Activated naive CD8-positive, alpha-beta T cell treated with anti-CD3 and anti-CD28 coated beads, Interleukin-2, amount 10 ng/mL, durations not matched to agents 7 days and 5 days (primary cell): ENCODE data around the gene DNAJB8. TPM values are rescaled to one million over a fixed set of nuclear protein-coding genes. Genes with fewer than 3 reads are reported as not detected.

Experiments
- ATAC-seq: fragments of 150-1000 bp; cut with Tn5 transposase; one replicate; pipeline ENCODE4 v1.10.0; 2021; ENCODE audit warnings: low read depth, moderate library complexity
- POLR2A ChIA-PET: fragments of 350-600 bp; sonication (Branson Sonifier 250); formaldehyde crosslinking; loops from one replicate; lab custom pipeline; 2021; ENCODE audit warnings: antibody characterized with exemption; lab: Charles Lee
- DNase-seq: peaks from one replicate; pipeline ENCODE4 v3.0.0; 2021
- H3K27ac Mint-ChIP-seq: one replicate; pipeline ENCODE4 v1.8.0; 2022; ENCODE audit warnings: mild to moderate bottlenecking, mixed read lengths
- H3K27me3 Mint-ChIP-seq: one replicate; pipeline ENCODE4 v1.8.0; 2022; ENCODE audit warnings: mild to moderate bottlenecking, moderate library complexity, mixed read lengths
- H3K36me3 Mint-ChIP-seq: one replicate; pipeline ENCODE4 v1.8.0; 2021; ENCODE audit warnings: mild to moderate bottlenecking, mixed read lengths
- H3K4me1 Mint-ChIP-seq: one replicate; pipeline ENCODE4 v1.8.0; 2021; ENCODE audit warnings: mixed read lengths
- H3K4me3 Mint-ChIP-seq: one replicate; pipeline ENCODE4 v1.8.0; 2022; ENCODE audit warnings: mild to moderate bottlenecking, moderate library complexity, mixed read lengths
- H3K9me3 Mint-ChIP-seq: one replicate; pipeline ENCODE4 v1.8.0; 2021; ENCODE audit warnings: mixed read lengths
- total RNA-seq, 2 experiments: library from RNA; stranded (reverse); gene quantifications; one replicate each; pipeline ENCODE4 v1.2.3, GENCODE V29; 2021

Gene DNAJB8
- total RNA-seq, 2 experiments from 2014 or later = not detected

- H3K27me3 Mint-ChIP-seq = peaks cover 9% of the 10 kb centered on the region
- H3K4me3 Mint-ChIP-seq = no peak overlapping the region
- POLR2A ChIA-PET = no interaction called here
- DNase-seq = no peak
- peaks cover 15% of the 10 kb centered on the region for H3K4me1 Mint-ChIP-seq
- no peaks in the 10 kb centered on the region for H3K36me3 Mint-ChIP-seq
- no peak for ATAC-seq
- no peak overlapping the region for H3K27ac Mint-ChIP-seq
- no peaks in the 10 kb centered on the region for H3K9me3 Mint-ChIP-seq
Measured at GRCh38 chr3:128462931-128463330, 3.8 kb downstream of the DNAJB8 start.

GRCh38 chr3:128462341-128462910 lies 4.3 kb downstream of the DNAJB8 start:
- no peak for ATAC-seq
- POLR2A ChIA-PET = no interaction called here
- peaks cover 9% of the 10 kb centered on the region for H3K27me3 Mint-ChIP-seq

GRCh38 chr3:128461731-128462130 lies 5.0 kb downstream of the DNAJB8 start:
- H3K27me3 Mint-ChIP-seq = peaks cover 4% of the 10 kb centered on the region
- ATAC-seq = no peak
- H3K36me3 Mint-ChIP-seq = no peaks in the 10 kb centered on the region
- DNase-seq = no peak
- H3K27ac Mint-ChIP-seq = no peak overlapping the region
- no peaks in the 10 kb centered on the region for H3K9me3 Mint-ChIP-seq
- no peak overlapping the region for H3K4me3 Mint-ChIP-seq
- peaks cover 8% of the 10 kb centered on the region for H3K4me1 Mint-ChIP-seq
- POLR2A ChIA-PET = no interaction called here

More at GRCh38 chr3:128462341-128462910, 4.3 kb downstream of the DNAJB8 start:
- H3K36me3 Mint-ChIP-seq = no peaks in the 10 kb centered on the region
- no peak overlapping the region for H3K27ac Mint-ChIP-seq
- H3K4me3 Mint-ChIP-seq = no peak overlapping the region
- peaks cover 15% of the 10 kb centered on the region for H3K4me1 Mint-ChIP-seq
- DNase-seq = no peak
- no peaks in the 10 kb centered on the region for H3K9me3 Mint-ChIP-seq

GRCh38 chr3:128459461-128459820 lies 7.2 kb downstream of the DNAJB8 start:
- peaks cover 2% of the 10 kb centered on the region for H3K4me1 Mint-ChIP-seq
- H3K27me3 Mint-ChIP-seq = peaks cover 17% of the 10 kb centered on the region
- no peaks in the 10 kb centered on the region for H3K36me3 Mint-ChIP-seq
- H3K27ac Mint-ChIP-seq = no peak overlapping the region
- H3K4me3 Mint-ChIP-seq = no peak overlapping the region
- DNase-seq (no peak), ATAC-seq (no peak)
- POLR2A ChIA-PET = no interaction called here
- H3K9me3 Mint-ChIP-seq = no peaks in the 10 kb centered on the region

- POLR2A ChIA-PET = no interaction called here
- H3K27me3 Mint-ChIP-seq = peaks cover 21% of the 10 kb centered on the region
Measured at GRCh38 chr3:128458746-128459460, 7.8 kb downstream of the DNAJB8 start.

GRCh38 chr3:128457937-128458336 lies 8.8 kb downstream of the DNAJB8 start:
- ATAC-seq (no peak), DNase-seq (no peak)
- Mint-ChIP-seq H3K36me3 (no peaks in the 10 kb centered on the region), H3K27me3 (peaks cover 22% of the 10 kb centered on the region), H3K27ac (no peak overlapping the region), H3K9me3 (no peaks in the 10 kb centered on the region), H3K4me1 (peaks cover 2% of the 10 kb centered on the region), H3K4me3 (no peak overlapping the region)
- POLR2A ChIA-PET = no interaction called here

More at GRCh38 chr3:128458746-128459460, 7.8 kb downstream of the DNAJB8 start:
- Mint-ChIP-seq H3K4me1 (peaks cover 1% of the 10 kb centered on the region), H3K9me3 (no peaks in the 10 kb centered on the region), H3K27ac (no peak overlapping the region), H3K36me3 (no peaks in the 10 kb centered on the region), H3K4me3 (no peak overlapping the region)
- DNase-seq (no peak), ATAC-seq (no peak)

GRCh38 chr3:128456776-128457715 lies 9.6 kb downstream of the DNAJB8 start:
- Mint-ChIP-seq H3K36me3 (no peaks in the 10 kb centered on the region), H3K4me1 (peaks cover 2% of the 10 kb centered on the region), H3K4me3 (no peak overlapping the region), H3K27me3 (peaks cover 22% of the 10 kb centered on the region), H3K27ac (no peak overlapping the region), H3K9me3 (no peaks in the 10 kb centered on the region)
- ATAC-seq = no peak
- POLR2A ChIA-PET = interaction anchor here (0.9 kb wide), 1 partner anchor 9 kb away, joined by 3 read pairs; no protein-coding TSS in a partner anchor
- DNase-seq = no peak

- ATAC-seq (no peak), DNase-seq (no peak)
- Mint-ChIP-seq H3K9me3 (no peaks in the 10 kb centered on the region), H3K27ac (no peak overlapping the region), H3K27me3 (peaks cover 25% of the 10 kb centered on the region), H3K36me3 (no peaks in the 10 kb centered on the region), H3K4me3 (no peak overlapping the region), H3K4me1 (peaks cover 2% of the 10 kb centered on the region)
- POLR2A ChIA-PET = no interaction called here
Measured at GRCh38 chr3:128455786-128456748, 10.6 kb downstream of the DNAJB8 start.

GRCh38 chr3:128455116-128455515 lies 11.6 kb downstream of the DNAJB8 start:
- Mint-ChIP-seq H3K9me3 (peaks cover 4% of the 10 kb centered on the region), H3K36me3 (no peaks in the 10 kb centered on the region), H3K27ac (no peak overlapping the region), H3K4me3 (no peak overlapping the region), H3K27me3 (peaks cover 25% of the 10 kb centered on the region), H3K4me1 (peaks cover 2% of the 10 kb centered on the region)
- POLR2A ChIA-PET = no interaction called here
- no peak for DNase-seq
- ATAC-seq = no peak

GRCh38 chr3:128454310-128454618 lies 12.4 kb downstream of the DNAJB8 start:
- H3K27me3 Mint-ChIP-seq = peaks cover 25% of the 10 kb centered on the region
- DNase-seq (no peak), ATAC-seq (no peak)
- H3K4me3 Mint-ChIP-seq = no peak overlapping the region
- H3K27ac Mint-ChIP-seq = no peak overlapping the region
- H3K36me3 Mint-ChIP-seq = peaks cover 2% of the 10 kb centered on the region
- POLR2A ChIA-PET = no interaction called here
- peaks cover 8% of the 10 kb centered on the region for H3K9me3 Mint-ChIP-seq
- peaks cover 2% of the 10 kb centered on the region for H3K4me1 Mint-ChIP-seq

- DNase-seq (no peak), ATAC-seq (peak; percentile 28)
- Mint-ChIP-seq H3K9me3 (peaks cover 11% of the 10 kb centered on the region), H3K4me1 (peaks cover 4% of the 10 kb centered on the region), H3K36me3 (peaks cover 3% of the 10 kb centered on the region), H3K27me3 (peaks cover 25% of the 10 kb centered on the region), H3K27ac (no peak overlapping the region), H3K4me3 (no peak overlapping the region)
- POLR2A ChIA-PET = no interaction called here
Measured at GRCh38 chr3:128453501-128454309, 13.0 kb downstream of the DNAJB8 start.

GRCh38 chr3:128452678-128453275 lies 13.9 kb downstream of the DNAJB8 start:
- peaks cover 25% of the 10 kb centered on the region for H3K27me3 Mint-ChIP-seq
- no peak overlapping the region for H3K27ac Mint-ChIP-seq
- ATAC-seq (no peak), DNase-seq (no peak)
- H3K4me1 Mint-ChIP-seq = peaks cover 10% of the 10 kb centered on the region
- H3K9me3 Mint-ChIP-seq = peaks cover 15% of the 10 kb centered on the region
- H3K36me3 Mint-ChIP-seq = peaks cover 8% of the 10 kb centered on the region
- no peak overlapping the region for H3K4me3 Mint-ChIP-seq
- POLR2A ChIA-PET = no interaction called here
